ENCODE results near the gene FBXL15. TPM values are rescaled to one million over a fixed set of nuclear protein-coding genes. Genes with fewer than 3 reads are reported as not detected.

Gene FBXL15
- total and polyA plus RNA-seq, 2 of the 13 experiments (the other 11 are each of a cell fraction or from before 2014, with no cell fraction given): 4.3 to 8.3 TPM

DNA sequence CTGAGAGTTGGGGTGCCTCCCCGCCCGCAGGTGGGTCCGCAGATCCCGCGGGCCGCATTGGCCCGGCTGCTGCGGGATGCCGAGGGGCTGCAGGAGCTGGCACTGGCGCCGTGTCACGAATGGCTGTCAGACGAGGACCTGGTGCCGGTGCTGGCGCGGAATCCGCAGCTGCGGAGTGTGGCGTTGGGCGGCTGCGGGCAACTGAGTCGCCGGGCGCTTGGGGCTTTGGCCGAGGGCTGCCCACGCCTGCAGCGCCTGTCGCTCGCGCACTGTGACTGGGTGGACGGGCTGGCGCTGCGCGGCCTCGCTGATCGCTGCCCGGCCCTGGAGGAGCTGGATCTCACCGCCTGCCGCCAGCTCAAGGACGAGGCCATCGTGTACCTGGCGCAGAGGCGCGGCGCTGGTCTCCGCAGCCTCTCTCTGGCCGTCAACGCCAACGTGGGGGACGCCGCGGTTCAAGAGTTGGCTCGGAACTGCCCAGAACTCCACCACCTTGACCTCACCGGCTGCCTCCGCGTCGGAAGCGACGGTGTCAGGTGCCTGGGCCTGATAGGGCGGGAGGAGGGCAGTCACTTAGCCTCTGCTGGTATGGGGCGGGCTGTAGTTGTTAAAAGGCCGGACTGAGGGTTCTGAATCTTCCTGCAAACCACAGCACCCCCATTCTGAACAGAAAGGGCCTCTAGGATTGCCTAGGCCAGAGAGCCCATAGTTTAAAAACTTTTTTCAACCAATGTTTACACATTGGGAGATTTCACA, 1.3 kb downstream of the FBXL15 start (continued):
- TF ChIP-seq NAIF1 (CRISPR knock-in tag; IDR thresholded peaks at IDR 0.05; ENCODE audit: borderline replicate concordance) (no peak), ZNF674 (CRISPR knock-in tag; IDR thresholded peaks at IDR 0.05; ENCODE audit: low read depth) (no peak), ATF7 (IDR thresholded peaks at IDR 0.05) (no peak), ATF7 (CRISPR knock-in tag; IDR thresholded peaks at IDR 0.05) (no peak), ZEB1 (IDR thresholded peaks at IDR 0.05; ENCODE audit: insufficient replicate concordance, low read depth) (no peak), ERF (CRISPR knock-in tag; IDR thresholded peaks at IDR 0.05) (no peak), ZNF558 (CRISPR knock-in tag; IDR thresholded peaks at IDR 0.05; ENCODE audit: borderline replicate concordance) (no peak), CBX2 (IDR thresholded peaks at IDR 0.05; ENCODE audit: low read depth, low read length) (no peak), CBX2 (CRISPR knock-in tag; IDR thresholded peaks at IDR 0.05; ENCODE audit: low read depth) (no peak), ZNF354B (CRISPR knock-in tag; IDR thresholded peaks at IDR 0.05) (no peak), ZNF264 (CRISPR knock-in tag; IDR thresholded peaks at IDR 0.05) (0 out of 2 replicates have a peak, but pooled peaks have one; percentile 3), TARDBP (CRISPR knock-in tag; IDR thresholded peaks at IDR 0.05) (no peak; the same call in 1 of the 2 replicates), ARNT2 (CRISPR knock-in tag; IDR thresholded peaks at IDR 0.05; ENCODE audit: low read depth) (0 out of 2 replicates have a peak, but pooled peaks have one; percentile 28)
- TF ChIP-seq, protein P1, sequence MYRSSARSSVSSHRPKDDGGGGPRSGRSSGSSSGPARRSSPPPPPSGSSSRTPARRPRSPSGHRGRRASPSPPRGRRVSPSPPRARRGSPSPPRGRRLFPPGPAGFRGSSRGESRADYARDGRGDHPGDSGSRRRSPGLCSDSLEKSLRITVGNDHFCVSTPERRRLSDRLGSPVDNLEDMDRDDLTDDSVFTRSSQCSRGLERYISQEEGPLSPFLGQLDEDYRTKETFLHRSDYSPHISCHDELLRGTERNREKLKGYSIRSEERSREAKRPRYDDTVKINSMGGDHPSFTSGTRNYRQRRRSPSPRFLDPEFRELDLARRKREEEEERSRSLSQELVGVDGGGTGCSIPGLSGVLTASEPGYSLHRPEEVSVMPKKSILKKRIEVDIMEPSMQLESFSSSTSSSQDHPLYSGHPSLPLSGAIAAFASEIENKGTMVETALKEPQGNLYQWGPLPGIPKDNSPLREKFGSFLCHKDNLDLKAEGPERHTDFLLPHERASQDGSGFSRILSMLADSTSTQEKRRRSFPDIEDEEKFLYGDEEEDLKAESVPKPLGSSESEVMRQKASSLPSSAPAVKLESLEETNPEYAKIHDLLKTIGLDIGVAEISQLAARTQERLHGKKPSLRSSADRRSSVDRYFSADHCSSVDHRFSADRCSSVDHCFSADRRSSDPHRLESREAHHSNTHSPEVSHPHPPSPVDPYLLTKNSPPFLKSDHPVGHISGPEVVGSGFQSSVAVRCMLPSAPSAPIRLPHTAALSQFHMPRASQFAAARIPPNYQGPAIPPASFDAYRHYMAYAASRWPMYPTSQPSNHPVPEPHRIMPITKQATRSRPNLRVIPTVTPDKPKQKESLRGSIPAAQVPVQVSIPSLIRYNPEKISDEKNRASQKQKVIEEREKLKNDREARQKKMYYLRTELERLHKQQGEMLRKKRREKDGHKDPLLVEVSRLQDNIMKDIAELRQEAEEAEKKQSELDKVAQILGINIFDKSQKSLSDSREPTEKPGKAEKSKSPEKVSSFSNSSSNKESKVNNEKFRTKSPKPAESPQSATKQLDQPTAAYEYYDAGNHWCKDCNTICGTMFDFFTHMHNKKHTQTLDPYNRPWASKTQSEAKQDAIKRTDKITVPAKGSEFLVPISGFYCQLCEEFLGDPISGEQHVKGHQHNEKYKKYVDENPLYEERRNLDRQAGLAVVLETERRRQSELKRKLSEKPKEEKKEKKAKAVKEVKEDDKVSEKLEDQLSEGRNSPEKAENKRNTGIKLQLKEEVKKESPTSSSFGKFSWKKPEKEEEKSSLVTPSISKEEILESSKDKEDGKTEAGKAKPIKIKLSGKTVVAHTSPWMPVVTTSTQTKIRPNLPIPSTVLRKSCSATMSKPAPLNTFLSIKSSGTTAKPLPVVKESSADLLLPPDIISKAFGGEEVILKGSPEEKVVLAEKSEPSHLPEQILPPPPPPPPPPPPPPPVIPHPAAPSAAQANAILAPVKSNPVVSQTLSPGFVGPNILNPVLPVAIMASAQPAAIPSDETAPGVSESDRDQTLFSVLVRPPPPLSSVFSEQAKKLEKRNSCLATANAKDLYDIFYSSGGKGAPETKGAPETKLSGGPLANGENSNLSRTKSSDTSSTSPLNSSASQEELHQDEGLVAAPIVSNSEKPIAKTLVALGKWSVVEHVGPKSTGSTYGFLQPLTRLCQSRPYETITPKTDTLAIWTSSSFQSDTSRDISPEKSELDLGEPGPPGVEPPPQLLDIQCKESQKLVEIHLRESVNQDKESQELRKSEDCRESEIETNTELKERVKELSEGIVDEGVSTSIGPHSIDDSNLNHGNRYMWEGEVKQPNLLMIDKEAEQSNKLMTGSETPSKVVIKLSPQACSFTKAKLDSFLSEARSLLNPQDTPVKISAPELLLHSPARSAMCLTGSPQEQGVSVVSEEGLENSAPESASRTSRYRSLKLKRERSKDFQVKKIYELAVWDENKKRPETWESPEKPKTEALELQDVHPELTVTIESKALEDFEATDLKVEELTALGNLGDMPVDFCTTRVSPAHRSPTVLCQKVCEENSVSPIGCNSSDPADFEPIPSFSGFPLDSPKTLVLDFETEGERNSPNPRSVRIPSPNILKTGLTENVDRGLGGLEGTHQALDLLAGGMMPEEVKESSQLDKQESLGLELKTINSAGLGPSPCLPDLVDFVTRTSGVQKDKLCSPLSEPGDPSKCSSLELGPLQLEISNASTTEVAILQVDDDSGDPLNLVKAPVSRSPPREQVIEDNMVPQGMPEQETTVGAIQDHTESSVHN (CRISPR knock-in tag; IDR thresholded peaks at IDR 0.05): no peak
- TF ChIP-seq, protein P2, sequence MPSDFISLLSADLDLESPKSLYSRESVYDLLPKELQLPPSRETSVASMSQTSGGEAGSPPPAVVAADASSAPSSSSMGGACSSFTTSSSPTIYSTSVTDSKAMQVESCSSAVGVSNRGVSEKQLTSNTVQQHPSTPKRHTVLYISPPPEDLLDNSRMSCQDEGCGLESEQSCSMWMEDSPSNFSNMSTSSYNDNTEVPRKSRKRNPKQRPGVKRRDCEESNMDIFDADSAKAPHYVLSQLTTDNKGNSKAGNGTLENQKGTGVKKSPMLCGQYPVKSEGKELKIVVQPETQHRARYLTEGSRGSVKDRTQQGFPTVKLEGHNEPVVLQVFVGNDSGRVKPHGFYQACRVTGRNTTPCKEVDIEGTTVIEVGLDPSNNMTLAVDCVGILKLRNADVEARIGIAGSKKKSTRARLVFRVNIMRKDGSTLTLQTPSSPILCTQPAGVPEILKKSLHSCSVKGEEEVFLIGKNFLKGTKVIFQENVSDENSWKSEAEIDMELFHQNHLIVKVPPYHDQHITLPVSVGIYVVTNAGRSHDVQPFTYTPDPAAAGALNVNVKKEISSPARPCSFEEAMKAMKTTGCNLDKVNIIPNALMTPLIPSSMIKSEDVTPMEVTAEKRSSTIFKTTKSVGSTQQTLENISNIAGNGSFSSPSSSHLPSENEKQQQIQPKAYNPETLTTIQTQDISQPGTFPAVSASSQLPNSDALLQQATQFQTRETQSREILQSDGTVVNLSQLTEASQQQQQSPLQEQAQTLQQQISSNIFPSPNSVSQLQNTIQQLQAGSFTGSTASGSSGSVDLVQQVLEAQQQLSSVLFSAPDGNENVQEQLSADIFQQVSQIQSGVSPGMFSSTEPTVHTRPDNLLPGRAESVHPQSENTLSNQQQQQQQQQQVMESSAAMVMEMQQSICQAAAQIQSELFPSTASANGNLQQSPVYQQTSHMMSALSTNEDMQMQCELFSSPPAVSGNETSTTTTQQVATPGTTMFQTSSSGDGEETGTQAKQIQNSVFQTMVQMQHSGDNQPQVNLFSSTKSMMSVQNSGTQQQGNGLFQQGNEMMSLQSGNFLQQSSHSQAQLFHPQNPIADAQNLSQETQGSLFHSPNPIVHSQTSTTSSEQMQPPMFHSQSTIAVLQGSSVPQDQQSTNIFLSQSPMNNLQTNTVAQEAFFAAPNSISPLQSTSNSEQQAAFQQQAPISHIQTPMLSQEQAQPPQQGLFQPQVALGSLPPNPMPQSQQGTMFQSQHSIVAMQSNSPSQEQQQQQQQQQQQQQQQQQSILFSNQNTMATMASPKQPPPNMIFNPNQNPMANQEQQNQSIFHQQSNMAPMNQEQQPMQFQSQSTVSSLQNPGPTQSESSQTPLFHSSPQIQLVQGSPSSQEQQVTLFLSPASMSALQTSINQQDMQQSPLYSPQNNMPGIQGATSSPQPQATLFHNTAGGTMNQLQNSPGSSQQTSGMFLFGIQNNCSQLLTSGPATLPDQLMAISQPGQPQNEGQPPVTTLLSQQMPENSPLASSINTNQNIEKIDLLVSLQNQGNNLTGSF (CRISPR knock-in tag; IDR thresholded peaks at IDR 0.05): no peak
- TF ChIP-seq, protein P3, sequence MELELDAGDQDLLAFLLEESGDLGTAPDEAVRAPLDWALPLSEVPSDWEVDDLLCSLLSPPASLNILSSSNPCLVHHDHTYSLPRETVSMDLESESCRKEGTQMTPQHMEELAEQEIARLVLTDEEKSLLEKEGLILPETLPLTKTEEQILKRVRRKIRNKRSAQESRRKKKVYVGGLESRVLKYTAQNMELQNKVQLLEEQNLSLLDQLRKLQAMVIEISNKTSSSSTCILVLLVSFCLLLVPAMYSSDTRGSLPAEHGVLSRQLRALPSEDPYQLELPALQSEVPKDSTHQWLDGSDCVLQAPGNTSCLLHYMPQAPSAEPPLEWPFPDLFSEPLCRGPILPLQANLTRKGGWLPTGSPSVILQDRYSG (CRISPR knock-in tag; IDR thresholded peaks at IDR 0.05): no peak

All from HepG2 (cell line).